ENCODE results near the gene HOXA1.

HOXA1 gene

DNA sequence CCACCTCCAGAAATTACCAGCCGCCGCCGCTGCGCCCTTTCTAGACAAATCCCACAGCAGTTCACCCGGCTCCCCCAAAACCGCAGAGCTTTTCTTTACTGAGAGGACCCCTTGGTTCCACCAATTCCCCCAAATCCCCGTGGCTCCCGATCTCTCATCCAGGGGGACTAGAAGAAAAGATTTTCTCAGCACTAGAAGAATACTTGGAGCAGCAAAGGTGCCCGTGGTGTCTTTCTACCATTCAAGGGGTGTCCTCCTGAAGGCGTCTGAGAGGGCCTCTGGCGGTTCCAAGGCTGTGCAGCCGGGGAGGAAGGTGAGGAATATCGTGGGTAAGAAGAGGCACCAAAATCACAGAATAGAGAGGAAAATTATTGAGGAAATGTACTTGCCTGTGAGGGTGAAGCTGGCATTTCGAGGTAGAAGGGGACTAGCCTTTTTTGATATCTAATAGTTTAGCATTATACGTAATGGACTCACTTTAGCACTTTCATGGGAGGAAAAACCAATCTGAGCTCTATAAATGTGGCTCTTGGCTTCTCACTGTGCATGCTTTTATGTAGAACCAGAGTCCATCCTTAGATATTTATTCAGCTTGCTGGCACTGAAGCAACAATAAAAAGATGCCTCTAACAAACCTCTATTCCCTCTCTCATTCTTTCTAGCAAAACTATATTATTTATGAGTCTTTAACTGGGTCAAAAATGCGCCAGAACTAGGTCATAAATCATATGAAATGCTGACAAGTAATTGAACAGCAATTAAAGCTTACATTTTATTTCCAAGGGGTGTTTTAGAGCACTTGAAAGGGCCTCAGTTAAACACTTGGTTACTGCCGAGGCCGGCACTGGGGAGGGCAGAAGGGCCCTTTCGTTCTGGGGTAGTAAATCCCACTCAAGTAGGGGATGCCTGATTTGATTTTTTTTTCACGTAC is 20.5 kb upstream of the HOXA1 start:
- no peak for DNase-seq

DNA sequence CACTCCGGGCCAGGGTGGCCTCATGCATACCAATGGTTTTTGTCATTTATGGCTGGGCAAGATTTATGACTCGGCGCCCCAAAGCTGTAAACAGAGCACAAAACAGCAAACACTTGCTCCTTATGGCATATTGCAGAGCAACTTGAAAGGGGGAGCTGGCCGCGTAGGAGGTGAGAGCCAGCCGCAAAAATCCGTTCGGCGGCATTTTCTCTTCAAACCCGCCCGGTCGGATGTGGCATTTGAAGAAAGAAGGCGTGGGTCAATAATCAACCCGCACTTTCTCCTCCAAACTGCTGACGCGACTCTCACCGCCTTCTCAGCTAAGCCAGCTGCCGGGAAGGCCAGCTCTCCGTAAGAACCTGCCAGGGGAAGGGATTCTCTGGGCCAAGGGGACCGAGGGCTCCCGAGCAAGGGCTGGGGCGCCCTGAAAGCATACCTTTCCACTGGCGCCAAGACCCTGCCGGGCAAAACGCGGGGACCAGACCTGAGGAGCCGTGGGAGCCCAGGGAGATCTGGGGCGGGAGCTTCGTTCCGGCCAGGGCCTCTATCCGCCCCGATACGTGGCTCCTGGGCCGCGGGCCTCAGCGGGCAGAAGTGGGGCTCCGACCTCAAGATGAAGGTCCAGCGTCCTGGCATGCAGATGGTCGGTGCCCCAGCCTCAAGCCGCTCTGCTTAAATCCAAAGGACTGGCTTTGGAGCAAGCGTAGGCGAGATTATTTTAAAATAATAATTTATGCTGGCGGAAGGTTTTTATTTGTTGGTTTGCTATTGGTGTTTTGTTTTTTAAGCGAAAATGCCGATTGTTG is 19.6 kb upstream of the HOXA1 start:
- no peak for DNase-seq

DNA sequence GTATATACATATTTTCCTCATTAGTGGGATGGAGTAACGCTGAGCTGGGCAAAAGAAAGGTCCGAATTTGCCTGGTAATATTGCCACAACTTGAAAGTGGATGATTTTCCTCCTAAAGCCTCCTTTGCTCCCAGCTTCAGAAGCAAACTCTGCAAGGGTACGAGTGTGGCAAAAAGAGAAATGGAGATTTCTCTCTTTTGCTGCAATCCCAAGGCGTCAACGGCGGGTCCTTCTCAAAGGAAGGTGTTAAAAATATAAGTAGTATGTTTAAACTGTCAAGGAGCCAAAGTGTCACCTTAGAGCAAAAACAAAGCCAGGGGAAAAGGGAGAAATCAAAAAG is 19.1 kb upstream of the HOXA1 start:
- no peak for DNase-seq

DNA sequence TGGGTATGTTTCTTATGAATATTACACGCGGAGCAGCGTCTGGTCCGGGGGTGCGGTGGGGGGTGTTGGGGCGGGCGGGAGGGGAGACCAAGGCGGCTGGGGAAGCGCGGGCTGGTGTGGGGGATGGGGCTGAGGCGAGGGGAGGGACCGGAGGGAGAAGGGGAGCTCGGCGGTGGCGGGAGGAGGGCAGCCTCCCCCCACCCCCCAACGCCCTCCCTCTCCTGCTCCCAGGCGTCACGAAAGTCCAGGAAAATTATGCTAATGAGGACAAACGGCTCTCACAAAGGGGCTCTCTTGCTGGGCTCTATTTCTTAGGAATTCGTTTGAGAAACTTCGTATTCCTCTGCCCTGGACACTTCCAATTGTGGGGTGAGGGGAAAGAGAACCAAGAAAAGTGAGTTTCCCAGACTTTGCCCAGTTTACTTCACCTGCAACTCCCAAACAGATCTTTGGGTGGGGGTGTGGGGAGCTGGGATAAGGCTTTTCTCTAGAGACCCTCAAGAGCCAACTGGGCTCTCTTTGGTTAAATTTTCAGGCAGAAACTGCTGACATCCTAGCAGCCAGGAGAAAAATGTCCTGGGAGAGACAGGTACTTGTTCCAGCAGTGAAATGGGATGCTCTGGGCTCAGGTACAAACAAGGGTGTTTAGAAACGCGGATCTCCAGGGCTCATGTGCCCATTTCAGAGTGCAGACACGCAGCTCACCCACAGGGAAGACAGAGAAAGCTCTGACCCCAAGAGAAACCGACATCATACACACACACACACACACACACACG is 18.4 kb upstream of the HOXA1 start:
- DNase-seq = no peak

DNA sequence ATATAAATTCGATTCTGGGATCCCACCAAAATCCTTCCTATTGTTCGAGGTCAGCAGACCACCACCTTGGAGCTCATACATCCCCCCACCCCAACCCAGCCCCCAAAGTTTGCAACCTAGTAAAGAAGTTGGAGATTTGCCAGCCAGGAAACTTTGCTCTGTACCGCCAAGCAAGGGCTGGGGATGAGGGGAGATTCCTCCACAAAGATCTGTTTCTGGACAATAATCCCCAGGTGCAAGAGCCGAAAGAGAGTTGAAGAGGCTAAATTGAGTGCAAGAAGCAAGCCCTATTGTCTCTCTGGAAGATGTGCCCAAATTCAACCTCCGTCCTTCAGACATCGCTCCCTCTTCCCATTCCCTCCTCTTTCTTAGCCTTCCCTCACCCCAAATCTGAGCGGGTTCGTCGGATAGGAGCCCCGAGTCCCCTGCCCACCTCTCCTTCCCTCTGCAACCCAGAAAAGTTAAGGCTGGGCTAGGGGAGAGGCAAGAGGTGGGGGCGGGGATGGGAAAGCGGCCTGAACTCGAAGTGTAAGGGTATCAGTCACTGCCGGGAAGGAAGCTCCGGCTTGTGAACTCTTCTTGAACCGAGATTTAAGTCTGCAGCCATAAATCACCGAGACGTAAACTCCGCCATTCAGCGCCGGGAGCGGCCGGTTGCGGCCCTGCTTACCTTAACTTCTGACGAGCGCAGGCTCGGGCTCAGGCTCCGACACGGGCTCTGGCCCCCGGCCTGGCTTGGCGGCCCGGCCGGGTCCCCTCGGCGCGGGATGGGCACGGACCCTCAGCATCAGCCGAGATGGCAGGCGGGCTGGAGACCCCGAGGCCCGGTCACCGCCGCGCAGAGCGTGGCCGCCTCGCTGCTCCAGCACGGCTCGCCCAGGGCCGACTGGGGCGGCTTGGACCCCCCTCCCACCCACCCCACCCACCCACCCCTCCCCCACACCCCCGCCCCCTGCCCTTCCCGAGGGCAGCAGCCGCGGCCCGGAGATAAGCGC is 17.5 kb upstream of the HOXA1 start:
- DNase-seq = no peak

DNA sequence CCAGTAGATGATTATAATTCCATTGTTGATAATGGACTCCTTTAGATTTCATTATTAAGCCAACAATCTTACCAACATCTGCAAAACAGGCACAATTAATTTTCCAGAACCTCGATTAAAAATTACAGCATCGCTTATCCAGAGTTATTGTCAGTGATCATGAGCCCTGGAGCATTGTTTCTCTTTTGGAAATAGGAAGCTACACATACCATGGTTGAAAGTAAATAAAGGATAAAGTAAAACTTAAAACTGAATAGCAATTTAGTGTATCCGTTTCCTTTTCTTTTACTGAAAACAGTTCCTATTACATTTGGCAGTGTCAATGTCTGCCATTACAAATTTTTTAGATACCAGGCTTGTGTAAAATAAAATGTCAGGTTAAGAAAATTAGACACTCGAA is 16.6 kb upstream of the HOXA1 start:
- DNase-seq = no peak

DNA sequence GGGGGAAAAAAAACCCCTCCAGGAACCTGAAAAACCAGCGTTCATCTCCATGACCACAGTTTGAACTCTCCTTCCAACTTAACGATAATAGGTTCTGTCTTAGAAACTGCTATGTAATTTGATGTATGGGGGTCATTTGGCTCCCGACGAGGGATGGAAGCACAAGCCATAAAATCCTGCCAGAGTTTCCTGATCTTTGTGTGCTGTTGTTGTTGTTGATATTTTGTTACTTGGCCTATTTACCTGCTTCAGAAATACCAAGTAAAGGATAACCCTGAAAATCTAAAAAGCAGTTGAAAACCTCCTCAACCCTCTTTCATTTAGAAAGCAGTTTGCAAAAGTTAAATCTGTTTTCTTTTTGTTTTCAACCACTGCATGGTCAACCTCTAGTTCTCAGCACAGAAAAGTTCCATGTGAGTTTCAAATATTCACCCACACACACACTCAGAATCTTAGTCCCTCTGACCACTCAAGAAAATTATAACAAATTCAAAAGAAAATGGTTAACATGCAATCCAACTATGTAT is 16.0 kb upstream of the HOXA1 start:
- no peak for DNase-seq

DNA sequence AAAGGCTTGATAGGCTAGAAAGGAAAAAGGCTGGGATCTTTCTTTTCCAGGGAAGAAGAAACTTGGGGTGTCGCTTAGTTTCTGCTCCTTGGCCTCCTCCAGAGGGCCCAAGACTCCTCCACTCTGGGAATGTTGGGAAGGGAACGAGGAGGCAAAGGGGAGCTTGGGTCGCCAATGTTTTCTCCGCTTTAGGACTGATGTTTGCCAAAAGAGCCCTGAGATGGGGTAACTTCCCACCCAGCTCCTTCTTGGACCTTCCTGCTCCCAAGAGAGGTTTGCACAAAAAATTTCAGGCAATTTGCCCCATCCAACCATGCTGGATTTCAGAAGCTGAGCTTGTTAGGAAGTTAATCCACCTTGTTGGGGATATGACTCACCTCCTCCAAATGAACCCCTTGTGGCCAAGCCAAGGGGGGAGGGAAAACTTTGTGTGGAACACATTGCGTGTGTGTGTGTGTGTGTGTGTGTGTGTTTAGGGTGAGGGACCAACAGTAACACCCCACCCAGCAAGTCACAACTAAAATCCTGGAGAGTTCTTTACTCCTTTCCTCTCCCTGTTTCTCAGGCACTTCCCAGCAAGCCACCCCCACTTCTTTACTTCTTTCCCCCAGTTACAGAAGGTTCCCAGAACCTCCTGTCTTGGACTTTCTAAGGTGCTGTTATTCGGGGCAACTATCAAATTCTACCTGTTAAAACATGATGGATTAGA is 15.4 kb upstream of the HOXA1 start:
- DNase-seq = no peak

DNA sequence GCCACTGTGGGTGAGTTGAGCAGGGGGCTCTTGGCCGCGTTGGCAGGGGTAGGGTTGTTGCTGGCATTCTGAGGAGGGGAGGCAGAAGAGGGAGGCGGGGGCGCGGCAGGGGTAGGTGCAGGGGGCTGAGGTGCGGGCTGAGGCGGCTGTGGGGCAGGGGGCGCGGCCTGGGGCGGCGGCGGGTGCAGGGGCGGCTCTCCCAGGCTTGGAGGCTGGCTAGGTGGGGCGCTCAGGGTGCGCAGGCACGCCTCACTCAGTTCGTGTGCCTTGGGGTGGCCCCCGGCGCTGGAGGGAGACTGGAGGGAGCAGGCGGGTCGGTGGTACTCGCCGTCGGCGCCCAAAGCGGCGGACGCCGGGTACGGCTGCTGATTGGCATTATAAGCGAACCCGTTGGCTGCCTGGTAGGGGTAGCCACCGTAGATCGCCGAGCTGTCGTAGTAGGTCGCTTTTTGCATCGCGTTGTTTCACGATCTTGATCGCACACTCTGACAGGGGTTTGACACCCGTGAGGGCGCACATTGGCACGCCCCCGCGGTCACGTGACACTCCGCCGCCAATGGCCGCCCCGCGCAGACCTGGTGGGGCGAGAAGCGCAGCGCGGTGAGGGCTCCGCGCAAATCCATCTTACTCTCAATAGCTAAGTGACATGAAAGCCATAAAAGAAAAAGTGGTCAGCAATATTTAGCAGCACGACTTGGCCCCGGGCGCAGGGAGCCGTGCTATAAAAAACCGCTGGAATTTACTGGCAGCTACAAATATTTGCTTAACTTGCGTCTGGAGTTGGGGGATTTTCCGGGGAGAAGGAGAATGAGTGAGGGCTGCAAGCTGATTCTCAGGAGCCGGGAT is 14.6 kb upstream of the HOXA1 start:
- no peak for DNase-seq

DNA sequence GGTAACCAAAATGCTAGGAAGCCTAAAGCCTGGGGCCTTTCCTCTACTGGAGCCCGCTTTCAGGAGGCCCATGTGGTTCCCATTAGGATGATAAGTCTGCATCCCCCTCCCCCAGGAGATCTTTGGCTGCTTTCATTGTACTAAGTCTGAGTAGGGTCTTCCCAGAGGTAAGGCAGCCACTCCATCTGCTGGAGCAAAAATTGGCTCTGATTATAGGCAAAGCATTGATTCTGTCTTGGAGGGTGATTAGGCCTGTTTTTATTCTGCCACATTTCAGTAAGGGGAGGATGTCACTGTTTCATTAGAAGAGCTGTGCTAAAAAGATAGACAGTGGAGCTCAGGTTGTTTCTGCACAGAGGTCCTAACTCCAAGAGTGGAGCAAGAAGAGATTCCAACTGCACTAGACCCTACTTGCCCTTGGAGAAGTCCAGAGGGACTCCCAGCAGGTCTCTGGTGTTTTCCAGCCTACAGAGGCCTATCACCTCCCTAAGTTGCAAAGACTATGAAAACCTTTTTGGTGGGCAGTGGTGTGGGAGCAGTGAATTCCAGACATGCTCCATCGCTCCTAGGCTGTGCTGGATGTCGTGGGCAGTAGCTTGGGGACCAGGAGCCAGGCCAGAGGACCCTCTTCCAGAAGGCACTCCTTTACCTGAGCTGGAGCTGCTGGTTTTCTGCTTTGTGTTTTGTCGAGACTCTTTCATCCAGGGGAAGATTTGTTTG is 13.8 kb upstream of the HOXA1 start:
- DNase-seq = no peak

DNA sequence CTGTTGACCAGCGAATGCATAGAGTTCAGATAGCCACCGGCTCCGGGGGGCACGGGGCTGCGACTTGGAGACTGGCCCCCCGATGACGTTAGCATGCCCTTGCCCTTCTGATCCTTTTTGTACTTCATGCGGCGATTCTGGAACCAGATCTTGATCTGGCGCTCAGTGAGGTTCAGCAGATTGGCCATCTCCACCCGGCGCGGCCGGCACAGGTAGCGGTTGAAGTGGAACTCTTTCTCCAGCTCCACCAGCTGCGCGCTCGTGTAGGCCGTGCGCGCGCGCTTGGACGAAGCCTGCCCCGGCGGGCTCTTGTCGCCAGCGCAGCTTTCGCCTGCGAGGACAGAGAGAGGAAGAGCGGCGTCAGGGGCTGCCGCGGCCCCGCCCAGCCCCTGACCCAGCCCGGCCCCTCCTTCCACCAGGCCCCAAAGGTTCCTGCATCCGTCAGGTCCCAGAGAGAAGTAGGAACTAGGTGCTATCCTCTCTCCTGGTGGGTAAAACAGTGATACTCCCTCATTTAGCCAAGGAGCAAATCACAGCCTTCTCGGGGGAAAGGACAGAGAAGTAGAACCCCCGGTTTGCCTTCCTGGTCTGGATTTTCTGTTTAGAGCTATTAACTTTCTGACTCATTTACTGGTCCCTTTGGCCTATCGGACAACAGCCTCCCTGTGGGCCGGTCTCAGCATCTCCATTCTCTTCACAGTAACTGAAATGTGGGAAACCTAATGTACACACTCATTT is 12.8 kb upstream of the HOXA1 start:
- DNase-seq = no peak

DNA sequence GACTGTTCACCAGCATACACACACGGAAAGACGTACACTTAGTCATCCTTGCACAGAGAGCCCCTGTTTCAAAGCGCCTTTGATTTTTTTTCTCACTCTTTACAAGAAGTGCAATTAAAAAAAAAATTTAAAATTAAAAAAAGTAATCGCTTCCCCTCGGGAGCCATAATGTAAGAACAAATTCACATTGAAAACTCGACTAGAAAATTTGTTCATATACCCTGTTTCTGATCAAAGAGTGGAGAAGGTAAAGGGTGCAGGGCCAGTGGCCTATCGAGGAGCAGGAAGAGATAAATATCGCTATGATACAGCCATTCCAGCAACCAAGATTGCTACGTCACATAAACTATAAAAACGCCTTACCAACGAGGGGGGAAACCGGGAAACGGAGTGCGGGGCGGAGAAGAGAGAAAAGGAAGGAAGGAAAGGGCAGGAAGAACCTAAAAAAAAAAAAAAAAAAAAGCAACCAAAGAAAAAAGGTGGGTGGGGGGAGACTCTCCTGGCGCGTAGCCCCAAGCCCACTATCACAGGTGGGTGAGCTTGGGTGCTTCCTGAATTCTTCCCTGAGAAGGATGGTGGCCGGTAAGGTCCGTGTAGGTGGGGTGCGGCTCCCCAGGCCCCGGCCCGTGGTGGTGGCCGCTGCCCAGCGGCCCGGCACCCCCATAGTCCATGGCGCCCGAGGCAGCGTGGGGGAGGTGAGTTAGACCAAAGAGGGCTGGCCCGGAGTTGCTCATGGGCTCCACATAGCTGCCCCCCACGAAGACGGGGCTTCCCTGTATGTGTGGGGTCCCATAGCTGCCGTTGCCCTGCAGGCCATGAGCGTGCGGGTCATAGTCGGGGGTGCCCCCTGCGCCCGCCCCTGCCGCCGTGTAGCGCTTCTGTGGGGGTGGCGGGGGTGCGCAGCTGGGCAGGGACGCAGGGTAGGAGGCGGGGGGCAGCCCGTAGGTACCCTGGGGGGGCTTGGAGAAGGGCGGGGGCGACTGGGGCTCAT is 11.9 kb upstream of the HOXA1 start:
- no peak for DNase-seq

DNA sequence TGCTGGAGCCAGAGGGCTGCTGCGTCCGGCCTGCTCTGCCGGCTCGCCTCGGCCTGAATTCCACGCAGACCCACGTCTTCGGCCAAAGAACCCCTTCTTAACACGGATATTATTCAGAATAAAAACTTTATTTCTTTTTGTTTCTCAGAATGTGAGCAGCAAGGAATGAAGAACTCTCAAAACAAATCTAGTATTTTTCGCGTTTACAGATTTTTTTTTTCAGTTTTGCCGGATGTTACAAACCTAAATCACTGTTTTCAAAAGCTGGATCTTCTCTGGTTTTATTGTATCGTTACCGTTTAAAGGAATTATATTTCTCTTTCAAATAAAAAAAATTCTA is 11.1 kb upstream of the HOXA1 start:
- DNase-seq = no peak

DNA sequence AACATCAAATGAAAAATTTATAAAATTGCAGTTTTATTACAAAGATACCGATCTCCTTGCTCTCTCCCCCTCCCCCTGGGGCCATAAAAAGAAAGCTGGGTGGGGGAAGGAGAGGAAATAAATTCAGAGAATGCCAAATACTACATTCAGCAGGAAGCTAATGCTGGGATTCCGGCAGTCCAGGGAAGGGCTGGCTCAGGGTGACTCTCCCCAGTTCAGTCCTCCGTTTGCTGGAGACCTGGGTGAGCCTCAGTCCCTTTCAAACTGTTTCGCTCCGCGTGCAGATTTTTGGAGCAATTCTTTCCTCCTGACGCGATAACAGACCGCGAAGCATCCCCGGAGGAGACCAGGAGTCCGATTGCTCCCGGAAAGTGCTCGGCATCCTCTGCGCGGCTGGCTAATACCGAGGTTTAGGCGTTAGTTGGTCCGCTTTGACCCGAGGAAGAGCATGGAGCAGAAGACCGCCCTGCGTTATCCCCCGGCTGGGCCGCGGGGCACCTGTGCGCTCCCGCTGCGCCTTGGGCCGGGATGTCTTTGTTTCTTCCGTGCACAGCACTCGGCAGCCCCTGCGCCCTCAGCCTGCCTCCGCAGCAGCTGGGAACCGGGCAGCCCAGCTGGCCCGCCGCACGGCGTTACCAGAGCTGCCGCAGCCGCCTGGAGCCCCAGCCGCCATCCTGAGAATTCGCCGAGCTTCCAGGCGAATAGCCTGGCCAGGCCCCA is 10.5 kb upstream of the HOXA1 start:
- no peak for DNase-seq

DNA sequence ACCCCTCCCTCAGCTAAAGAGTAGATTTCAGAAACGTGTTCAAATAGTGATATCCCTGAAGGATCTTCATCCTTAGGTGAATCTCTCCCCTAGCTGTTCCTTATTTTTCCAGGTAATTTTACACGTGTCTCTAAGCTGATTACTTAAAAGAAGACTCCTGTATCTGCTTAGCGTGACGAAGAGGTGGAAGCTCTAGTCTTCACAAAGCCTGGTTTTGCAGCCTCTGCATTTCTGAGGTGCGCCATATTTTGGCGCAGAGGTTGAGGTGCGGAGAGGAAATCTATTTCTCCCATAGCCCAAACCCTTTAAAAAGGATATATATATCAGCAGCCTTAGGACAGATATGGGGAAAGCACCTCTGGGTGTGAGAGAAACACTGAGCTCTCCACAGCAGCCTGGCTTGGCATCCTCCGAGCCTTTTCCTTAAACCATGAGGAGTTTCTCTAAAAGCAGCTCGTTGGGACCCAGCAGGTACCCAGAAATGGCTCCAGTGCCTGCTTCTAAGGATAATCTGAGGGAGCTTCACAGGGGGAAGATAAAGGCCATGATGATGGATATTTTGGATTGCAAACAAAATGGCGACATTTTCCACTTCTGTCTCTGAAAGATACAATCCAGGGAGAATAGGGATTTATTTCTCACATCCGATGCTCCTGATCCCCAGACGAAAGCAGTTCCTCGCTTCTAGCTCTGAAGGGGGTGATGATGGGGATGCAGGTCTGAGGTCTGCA is 9.7 kb upstream of the HOXA1 start:
- DNase-seq = no peak

DNA sequence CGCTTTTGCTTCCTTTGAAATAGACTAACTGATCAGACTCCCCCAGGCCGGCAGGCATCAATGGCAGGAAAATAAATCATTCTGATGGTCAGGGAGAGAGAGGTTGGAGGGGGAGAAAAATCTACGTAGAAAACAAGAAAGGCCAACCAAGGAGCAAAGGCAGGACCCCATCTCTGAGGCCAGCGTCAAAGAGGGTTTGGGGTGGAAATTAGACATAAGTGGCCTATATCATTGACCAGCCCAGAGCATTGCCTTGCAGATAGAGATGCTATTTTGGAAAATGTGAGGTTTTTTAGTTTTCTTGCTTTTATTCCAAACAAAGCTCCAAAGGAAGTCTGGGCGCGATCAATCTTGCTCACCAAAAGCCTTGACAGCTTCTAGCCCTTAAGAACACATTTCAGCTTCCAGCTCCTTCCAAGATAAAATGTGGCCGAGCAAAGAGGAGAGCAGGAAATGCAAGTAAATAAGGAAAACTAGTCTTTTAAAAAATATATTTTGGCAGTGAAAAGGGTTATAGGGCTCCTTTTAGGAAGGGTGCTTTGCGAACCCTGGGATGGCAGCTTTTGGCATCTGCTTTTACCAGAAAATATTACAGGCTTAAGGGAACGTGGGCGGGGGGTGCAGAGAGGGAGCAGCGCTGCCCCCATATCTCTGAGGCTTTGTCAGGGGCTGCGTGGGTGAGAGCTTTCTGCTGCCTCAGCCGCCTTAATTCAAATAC is 8.7 kb upstream of the HOXA1 start:
- no peak for DNase-seq
